Left renal pelvis (tissue), 4 donors: ENCODE results near the gene SSMEM1. TPM values are rescaled to one million over a fixed set of nuclear protein-coding genes. Genes with fewer than 3 reads are reported as not detected.
"Not testable (repeated sequence)": the region's sequence is repeated elsewhere in the genome, so short reads cannot be mapped to it uniquely, and the experiment has no call there.

Source experiments
- DNase-seq, 4 donors: peaks; one replicate each; pipeline ENCODE4 v3.0.0-alpha.2; 2013; ENCODE audit warnings: low read depth in 4 of 4, low spot score in 3 of 4
- polyA plus RNA-seq, 4 donors: library from polyadenylated mRNA; unstranded; fragments of 120-200 nt; gene quantifications; one replicate each; pipeline ENCODE4 v1.2.1, GENCODE V29; 2013; ENCODE audit not compliant: insufficient read length in 4 of 4

Gene SSMEM1
- polyA plus RNA-seq, 4 donors, result not detected

DNA sequence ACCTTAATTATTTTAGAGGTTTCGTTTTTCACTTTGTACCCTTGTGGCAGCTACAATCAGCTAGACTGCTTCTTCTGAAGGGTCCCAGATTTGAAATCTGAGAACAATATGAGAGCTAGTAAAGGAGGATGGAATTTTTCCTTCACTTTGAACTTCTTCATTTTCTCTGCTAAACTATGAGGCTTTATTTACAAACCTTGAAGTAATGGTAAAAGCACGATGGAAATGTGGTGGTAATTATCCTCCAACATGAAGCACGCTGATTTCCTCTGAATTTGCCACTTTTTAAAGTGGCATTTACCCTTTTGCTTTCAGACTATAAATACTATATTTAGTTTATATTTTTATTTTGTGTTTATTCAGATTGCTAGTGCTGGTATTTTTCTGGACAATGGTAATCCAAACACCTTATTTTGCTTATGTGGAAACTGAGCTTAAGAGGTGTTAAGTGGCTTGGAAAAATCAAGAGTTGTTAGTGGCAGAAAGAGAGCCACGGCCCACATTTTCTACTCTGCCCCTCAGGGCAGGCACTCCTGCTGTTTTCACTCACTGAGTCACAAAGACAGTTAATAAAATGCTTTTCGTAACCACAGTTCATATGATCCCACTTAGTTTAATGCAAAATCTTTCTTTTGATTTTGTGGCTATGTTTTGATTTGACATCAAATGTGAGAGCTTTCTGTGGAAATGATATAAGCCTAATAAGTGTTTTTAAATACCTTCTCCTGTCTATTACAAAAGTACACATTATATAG, 2.7 kb downstream of the SSMEM1 start:
- DNase-seq, result no peak

DNA sequence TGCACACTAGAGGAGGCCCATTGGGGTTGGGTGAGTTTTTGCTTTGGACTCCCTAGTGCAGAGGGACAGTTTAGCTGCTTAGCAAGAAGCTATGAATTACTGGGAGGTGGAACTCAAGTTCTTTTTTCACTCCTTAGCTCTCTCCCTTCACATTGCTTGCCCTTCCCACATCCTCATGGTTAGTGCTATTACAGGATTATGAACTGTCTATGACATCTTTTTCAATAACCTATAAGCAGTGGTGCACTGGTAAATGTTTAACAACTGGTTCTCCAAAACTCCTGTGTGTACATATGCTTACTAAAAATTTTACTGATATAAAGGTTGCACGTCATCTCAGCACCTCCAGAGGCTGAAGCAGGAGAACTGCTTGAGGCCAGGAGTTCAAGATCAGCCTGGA, 6.2 kb downstream of the SSMEM1 start:
- no peak for DNase-seq

DNA sequence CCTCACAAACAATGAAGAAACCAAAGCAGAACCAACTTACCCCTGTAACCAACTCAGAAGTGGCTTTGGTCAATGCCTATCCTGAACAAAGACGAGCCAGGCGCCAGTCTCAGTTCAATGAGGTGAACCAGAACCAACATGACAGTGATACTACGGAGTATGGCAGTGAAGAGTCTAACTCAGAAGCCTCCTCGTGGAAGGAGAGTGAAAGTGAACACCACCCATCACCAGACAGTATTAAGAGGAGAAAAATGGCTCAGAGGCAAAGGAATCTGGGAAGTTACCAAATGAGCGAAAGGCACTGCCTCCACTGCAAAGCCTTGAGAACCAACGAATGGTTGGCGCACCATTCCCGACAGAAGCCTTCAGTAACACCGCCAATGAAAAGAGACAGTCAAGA, 8.4 kb downstream of the SSMEM1 start:
- DNase-seq, result no peak

DNA sequence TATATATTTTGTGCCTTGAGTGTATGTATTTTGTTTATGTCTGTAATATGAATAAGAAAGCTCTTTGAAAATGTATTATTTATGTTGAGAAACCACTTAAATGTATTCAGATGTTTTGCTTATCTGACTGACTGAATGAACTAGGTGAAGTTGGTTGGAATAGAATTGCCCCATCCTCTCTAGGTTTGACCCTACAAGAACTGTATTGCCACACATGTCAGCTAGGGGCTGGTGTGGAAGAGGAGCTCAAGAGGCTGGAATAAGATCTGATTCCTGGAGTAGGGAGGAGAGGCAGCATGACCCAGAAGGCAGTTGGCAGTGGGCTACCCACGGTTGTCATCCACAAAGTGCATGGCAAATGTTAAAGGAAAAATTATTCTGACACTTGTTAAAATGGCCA, 9.1 kb downstream of the SSMEM1 start:
- no peak for DNase-seq

DNA sequence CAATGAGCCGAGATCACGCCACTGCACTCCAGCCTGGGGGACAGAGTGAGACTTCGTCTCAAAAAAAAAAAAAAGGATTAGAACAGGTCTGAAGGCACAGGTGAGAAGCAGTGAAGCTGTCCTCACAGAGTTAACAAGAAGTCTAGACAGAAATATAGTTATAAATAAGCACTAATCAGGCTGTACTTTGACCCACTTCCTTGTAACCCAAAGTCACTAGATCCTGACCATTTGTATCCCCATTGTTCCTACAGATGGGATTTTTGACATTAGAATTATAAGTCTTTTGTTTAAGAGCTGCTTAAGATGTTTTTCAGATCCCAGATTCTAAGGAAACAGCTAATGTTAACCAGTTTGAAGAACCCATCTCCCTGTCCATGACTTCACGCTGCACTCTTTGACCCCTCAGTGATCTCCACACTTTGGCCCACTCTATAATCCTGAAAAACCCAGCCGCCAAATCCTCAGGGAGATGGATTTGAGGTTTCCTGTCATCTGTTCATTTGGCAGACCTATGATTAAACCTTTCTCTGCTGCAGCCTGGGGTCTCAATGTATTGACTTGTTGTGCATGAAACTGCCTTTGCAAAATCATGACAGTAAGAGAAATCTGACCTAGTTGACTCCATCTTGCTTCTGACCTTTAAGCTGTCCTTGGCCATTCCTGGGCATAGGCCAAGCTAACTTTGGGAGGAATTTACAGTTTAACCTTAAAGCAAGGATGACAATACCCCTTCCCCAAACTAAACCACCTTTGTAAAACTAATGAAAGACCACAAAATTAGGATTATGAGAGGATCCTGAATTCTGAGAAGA, 11.4 kb downstream of the SSMEM1 start:
- no peak for DNase-seq

DNA sequence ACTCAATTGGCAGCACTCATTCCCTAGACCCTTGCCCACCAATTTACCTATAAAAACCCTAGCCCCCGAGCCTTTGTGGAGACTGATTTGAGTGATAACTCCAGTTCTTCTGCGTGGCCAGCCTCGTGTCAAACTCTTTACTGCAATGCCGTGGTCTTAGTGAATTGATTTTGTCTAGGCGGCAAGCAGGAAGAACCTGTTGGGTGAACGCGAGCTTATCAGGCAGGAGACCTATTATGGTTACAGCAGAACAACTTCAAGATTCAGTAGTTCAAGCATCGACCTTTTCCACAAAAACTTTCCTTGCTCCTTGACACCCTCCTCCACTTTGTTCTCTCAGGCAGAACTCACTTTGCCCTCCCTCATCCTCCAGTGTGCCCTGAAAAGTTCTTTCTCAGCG, 12.2 kb downstream of the SSMEM1 start:
- no peak for DNase-seq

DNA sequence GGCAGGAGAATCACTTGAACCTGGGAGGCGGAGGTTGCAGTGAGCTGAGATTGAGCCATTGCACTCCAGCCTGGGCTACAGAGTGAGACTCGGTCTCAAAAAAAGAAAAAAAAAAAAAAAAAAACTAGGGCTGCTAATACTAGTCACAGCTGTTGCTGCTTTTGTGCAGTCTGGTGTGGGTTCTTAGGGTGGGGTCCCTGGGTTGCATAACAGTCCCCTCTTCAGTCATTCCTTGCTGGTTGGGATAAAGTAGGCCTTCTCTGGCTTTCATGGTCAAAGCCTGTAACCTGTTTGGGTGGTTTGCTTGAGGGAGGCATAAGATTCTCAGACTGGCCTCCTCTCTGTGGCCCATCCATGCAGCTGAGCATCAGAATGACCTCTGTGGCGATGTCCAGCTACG, 14.1 kb downstream of the SSMEM1 start:
- no peak for DNase-seq

DNA sequence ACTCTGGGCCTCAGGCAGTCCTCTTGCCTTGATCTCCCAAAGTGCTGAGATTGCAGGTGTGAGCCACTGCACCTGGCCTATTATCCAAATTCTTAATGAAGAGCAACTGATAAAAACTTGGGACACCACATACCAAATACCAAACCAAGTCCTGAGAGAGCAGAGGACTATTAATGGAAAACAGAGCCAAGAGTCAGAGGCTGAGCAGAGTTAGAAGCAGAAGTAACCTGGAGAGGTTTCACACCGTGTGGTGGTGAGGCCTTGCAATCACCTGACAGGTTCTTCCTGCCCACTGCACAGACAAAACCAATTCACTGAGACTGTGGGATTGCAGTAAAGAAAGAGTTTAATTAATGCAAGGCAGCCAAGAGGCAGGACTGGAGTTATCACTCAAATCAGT, 16.0 kb downstream of the SSMEM1 start:
- DNase-seq, result no peak

DNA sequence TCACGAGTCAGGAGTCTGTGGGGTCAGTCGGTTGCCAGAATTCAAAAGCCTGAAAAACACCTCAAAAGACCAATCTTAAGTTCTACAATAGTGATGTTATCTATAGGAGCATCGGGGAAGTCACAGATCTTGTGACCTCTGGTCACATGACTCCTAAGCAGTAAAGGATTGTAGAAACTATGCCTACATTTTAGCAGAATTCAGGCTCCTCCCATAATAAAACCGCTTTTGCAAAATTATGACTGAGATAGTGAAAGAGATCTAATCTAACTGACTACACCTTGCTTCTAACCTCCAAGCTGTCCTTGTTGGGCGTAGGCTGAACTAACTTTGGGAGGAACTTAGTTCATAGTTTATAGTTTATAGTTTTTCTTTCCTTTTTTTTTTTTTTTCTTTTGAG, 16.6 kb downstream of the SSMEM1 start:
- DNase-seq, result no peak

DNA sequence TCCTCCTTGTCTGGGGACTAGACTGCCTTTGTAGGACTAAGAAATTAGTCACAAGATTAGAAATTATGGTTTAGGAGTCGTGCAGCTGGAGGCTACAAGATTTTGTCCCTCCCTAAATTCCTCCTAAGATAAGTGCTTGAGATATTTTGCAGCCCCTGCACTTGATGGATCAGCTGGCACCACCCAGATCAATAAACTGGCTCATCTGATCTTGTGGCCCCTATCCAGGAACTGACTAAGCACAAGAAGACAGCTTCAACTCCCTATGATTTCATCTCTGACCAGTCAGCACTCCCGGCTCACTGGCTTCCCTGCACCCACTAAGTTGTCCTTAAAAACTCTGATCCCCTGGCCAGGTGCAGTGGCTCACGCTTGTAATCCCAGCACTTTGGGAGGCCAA, 17.3 kb downstream of the SSMEM1 start:
- not testable (repeated sequence) for DNase-seq

DNA sequence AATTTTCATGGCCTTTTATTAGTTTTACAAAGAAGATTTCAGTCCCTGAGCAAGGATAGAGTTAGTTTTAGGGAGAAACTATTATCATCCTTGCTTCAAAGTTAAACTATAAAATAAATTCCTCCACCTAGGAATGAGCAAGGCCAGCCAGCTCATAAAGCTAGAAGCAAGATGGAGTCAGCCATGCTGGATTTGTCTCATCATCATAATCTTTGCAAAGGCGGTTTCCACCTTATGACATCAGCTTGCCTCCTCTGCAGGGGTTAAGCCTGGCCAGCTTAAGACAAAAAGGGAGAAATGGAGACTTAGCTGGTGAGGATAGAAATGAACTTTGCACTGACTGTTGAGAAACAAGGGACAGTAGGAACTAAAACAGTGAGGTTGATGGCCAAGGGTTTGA, 18.7 kb downstream of the SSMEM1 start:
- no peak for DNase-seq

DNA sequence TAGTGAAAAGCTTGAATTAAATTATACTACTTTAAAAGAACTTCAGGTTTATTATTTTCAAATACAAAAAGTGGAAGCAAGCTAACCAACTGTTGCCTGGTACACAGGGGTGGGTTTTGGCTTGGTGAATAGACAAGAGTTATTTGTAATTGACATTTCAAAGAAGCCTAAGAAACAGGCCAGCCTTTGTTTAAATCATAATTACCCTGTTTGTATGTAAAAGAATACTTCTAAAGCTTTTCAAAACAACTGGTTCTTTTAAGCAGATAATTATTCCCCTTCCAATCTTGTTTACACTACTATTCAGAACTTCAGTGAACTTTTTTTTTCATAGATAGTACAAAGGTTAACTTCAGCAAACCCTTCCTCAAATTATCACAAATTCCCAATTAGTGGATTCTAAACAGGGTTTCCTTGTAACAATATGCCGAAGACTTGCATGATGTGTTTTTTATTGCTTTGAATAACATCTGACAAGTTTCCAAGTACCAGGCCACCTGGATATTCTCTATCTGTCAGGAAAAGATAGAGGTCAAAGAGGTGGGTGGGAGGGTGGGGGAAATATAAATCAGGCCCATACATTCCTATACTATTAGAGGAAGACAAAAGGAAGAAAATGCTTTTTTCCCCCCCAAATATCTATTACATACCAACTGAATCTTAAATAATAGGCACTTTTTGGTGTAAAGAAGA, 20.4 kb downstream of the SSMEM1 start:
- DNase-seq, result no peak

DNA sequence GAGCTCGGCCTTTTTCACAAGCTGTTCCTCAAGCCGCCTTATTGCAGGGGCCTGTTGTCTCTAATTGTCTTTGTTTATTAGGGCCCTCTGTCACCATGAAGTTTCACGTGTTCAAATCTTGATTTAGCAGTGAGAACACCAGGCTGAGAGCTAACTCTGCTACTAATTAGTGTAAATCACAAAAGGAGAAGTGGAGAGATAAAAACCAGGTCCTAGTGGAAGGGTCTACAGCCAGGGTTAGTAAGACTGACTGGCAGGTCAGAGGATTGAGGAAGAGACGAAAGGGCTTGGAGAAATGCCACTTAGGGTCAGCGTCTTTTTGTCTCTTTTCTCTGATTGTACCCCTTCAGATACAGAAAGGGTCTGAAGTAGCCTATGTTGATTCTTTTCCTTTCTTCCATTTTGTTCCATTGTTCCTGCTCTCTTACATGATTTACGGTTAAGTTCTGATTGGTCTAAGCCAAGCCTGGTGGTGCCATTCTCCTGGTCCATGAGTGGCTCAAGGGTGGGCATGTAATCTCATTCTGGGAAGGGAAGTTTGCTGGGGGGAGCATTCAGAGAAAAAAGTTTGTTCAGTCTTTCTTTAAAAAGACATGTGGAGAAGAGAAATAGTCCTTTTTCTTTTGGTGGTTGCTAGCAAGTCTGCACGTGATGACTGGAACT, 21.3 kb downstream of the SSMEM1 start:
- DNase-seq, result no peak

DNA sequence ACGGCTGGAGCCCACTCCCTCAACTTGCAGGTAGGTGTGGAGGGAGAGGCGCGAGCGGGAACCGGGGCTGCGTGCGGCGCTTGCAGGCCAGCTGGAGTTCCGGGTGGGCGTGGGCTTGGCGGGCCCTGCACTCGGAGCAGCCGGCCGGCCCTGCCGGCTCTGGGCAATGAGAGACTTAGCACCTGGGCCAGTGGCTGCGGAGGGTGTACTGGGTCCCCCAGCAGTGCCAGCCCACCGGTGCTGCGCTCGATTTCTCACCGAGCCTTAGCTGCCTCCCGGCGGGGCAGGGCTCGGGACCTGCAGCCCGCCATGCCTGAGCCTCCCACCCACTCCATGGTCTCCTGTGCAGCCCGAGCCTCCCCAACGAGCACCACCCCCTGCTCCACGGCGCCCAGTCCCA, 22.3 kb downstream of the SSMEM1 start:
- not testable (repeated sequence) for DNase-seq

DNA sequence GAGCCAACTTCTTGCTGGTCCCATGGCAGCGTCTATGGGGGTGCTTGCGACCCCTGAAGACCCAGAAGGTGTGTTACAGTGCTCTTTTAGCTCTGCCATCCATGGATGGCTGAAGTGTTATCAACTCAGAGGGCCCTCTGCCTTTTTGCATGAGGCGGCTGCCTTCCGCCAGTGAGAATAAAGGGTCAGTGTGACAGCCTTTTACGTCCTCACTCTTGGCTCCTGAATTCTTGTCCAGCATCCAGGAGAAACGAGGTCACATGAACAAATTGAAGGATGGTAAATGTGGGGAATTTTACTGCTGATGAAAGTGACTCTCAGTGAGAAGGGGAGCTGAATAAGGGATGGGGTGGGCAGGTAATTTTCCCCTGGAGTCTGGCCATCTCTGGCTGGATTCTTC, 24.1 kb downstream of the SSMEM1 start:
- no peak for DNase-seq

DNA sequence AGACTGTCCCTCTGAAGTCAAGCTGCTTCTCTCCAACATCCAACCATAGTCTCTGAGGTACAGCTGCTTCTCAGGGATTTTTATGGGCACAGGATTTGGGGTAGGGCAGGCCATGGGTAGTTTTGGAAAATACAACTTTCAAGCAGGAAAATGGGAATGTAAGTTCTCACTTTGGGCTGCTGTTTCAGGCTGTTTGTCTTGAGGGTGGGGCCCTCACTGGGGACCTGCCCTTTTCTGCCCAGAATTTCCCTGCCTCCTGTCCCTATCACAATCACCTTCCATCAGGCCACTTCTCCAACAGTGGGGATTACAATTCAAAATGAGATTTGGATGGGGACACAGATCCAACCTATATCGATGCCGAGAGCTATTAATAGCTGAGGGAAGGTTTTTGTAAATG, 24.5 kb downstream of the SSMEM1 start:
- DNase-seq, result no peak

DNA sequence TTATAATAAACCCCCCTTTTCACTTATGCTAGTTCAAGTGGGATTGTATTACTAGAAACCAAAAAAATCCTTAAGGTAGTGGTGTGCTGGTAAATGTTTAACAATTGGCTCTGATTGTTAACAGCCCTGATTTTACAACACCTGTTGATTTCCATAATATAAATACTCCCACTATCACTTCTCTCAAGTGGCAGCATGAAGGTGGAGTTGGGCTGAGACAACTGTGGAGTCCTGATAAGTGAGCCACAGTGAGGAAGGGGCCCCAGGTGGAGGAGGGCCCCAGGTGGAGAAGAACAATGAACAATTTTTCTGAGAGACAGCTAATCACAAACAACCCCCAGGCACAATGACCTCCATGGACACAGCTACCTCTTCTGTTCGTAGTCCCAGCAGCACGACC, 26.4 kb downstream of the SSMEM1 start:
- DNase-seq, result no peak

DNA sequence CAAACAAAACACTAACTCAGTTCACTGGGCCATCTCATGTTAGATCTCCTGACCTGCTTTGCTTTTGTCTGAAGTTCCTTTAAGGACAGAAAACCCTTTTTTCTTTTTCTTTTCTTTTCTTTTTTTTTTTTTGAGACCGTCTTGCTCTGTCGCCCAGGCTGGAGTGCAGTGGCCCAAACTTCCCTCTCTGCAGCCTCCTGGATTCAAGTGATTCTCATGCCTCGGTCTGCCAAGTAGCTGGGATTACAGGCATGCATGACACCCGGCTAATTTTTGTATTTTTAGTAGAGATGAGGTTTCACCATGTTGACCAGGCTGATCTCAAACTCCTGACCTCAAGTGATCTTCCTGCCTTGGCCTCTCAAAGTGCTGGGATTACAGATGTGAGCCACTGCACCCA, 28.7 kb downstream of the SSMEM1 start:
- DNase-seq, result not testable (repeated sequence)

DNA sequence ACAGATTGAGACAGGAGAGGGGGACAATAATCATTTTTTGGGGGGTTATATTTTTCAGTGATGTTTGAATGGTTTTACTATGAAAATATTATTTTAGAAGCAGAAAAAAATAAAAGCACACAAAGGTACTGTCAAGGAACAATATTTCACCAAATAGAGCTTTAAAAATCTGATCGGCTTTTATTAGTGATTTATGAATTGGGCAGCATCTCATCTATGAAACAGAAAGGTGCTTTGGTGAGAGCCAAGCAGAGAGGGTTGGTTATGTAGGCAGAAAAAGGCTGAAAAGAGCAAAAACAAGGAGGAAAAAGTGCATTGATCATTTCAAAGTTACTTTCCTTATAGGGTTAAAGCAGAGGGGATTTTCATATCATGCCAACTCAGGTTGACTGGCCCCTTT, 32.6 kb downstream of the SSMEM1 start:
- no peak for DNase-seq

DNA sequence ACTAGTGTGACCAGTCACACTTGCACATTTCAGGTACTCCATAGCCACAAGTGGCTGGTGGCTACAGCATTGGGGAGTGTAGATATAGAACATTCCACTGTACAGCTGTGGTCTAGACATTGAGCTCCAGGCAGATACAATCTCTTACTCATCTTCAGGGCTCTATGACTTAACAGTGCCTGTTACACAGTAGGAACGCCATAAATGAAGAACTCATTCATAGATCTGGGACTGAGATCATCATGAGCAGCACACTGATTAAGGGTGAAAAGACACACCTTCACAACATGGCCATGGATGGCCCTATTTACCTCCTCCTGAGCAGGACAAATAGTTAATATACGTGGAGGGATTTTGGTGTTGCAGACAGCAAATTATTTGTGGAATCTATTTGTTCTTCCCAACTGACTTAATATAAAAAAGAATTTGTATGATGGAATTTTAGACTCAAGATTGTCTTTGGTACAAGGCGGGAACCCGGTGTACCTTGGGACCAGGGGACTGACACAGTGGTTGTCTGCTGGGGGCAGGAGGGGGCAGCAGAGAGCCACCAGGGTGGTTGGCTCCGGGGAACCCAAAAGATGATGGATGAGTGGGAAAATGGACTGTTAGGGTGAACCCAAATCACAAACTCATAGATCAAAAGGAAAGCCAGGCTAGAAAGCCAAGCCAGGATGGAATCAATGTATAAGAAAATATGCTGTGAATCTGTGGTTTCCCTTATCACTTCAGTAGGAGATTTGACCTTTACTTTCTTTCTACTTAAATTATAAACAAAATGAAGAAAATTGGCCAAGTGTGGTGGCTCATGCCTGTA, 34.7 kb downstream of the SSMEM1 start:
- DNase-seq, result no peak
